ENCODE data around the gene TPCN1. TPM values are rescaled to one million over a fixed set of nuclear protein-coding genes. Genes with fewer than 3 reads are reported as not detected.

TPCN1 gene
- total and polyA plus RNA-seq, 8 donors = 39.4 to 83.4 (median 63.5) TPM

GRCh38 chr12:113224955-113225354, 3.7 kb downstream of the TPCN1 start:
- H3K9me3 ChIP-seq = no peaks in the 10 kb centered on the region
- ATAC-seq (no peak), DNase-seq (no peak), FAIRE-seq (no peak)
- H3K36me3 ChIP-seq = peaks cover 0 to 33% (median 0%) of the 10 kb centered on the region in 3 donors
- no peak for TF ChIP-seq CTCF (IDR thresholded peaks at IDR 0.05)
- no peak overlapping the region for H3K4me3 ChIP-seq
- H3K27me3 ChIP-seq = no peaks in the 10 kb centered on the region
- intact Hi-C loops (cut with DNase I) = no loop called here
- H3K4me1 ChIP-seq = peaks cover 8 to 30% (median 26%) of the 10 kb centered on the region in 3 donors
- no peak overlapping the region for H3K27ac ChIP-seq
- WGBS, 2 donors = 90 to 96% methylated on average over 4 of the region's 4 CpGs

- Histone ChIP-seq H3K4me1 (peaks cover 8 to 45% (median 26%) of the 10 kb centered on the region in 3 donors), H3K9me3 (no peaks in the 10 kb centered on the region), H3K27me3 (no peaks in the 10 kb centered on the region), H3K27ac (no peak overlapping the region), H3K4me3 (no peak overlapping the region), H3K36me3 (peaks cover 0 to 45% (median 3%) of the 10 kb centered on the region in 3 donors)
- DNase-seq = no peak
- WGBS, 2 donors = 80 to 81% methylated on average over 13 of the region's 13 CpGs
- ATAC-seq = no peak
- intact Hi-C loops (cut with DNase I) = no loop called here
- TF ChIP-seq CTCF (IDR thresholded peaks at IDR 0.05) = no peak
- no peak for FAIRE-seq
Measured at GRCh38 chr12:113226696-113227568, 5.7 kb downstream of the TPCN1 start.

- 93 to 97% methylated on average over 5 of the region's 5 CpGs for WGBS, 2 donors
- no peak overlapping the region for H3K4me3 ChIP-seq
- DNase-seq (no peak), ATAC-seq (no peak), FAIRE-seq (no peak)
- intact Hi-C loops (cut with DNase I) = no loop called here
- H3K27me3 ChIP-seq = no peaks in the 10 kb centered on the region
- no peak overlapping the region for H3K27ac ChIP-seq
- no peaks in the 10 kb centered on the region for H3K9me3 ChIP-seq
- H3K4me1 ChIP-seq = peaks cover 8 to 43% (median 21%) of the 10 kb centered on the region in 3 donors
- TF ChIP-seq CTCF (IDR thresholded peaks at IDR 0.05) = no peak
- H3K36me3 ChIP-seq = peaks cover 0 to 54% (median 12%) of the 10 kb centered on the region in 3 donors
Measured at GRCh38 chr12:113227686-113228391, 6.6 kb downstream of the TPCN1 start.

GRCh38 chr12:113228394-113229028, 7.2 kb downstream of the TPCN1 start:
- H3K27me3 ChIP-seq = no peaks in the 10 kb centered on the region
- H3K4me1 ChIP-seq = peaks cover 7 to 42% (median 15%) of the 10 kb centered on the region in 3 donors
- no peak overlapping the region for H3K27ac ChIP-seq
- intact Hi-C loops (cut with DNase I) = no loop called here
- no peak for DNase-seq
- no peak for TF ChIP-seq CTCF (IDR thresholded peaks at IDR 0.05)
- peaks cover 0 to 61% (median 18%) of the 10 kb centered on the region in 3 donors for H3K36me3 ChIP-seq
- no peaks in the 10 kb centered on the region for H3K9me3 ChIP-seq
- WGBS, 2 donors = 75 to 86% methylated on average over 5 of the region's 5 CpGs
- H3K4me3 ChIP-seq = no peak overlapping the region
- FAIRE-seq = no peak
- ATAC-seq = no peak

All from pancreas (tissue), 10 donors.